ENCODE results near the gene PPP5C.

PPP5C gene

GRCh38 chr19:46330319-46330918 lies 16.5 kb upstream of the PPP5C start:
- no peak for TF ChIP-seq CTCF (IDR thresholded peaks at IDR 0.05; ENCODE audit: low read depth, low read length, missing control alignments)
- DNase-seq (ENCODE audit: low read depth), result no peak
- H3K4me3 ChIP-seq (ENCODE audit: low read depth, low read length), result no peak overlapping the region

GRCh38 chr19:46337487-46337886 lies 9.4 kb upstream of the PPP5C start:
- TF ChIP-seq CTCF (IDR thresholded peaks at IDR 0.05; ENCODE audit: low read depth, low read length, missing control alignments), result no peak
- H3K4me3 ChIP-seq (ENCODE audit: low read depth, low read length), result no peak overlapping the region
- DNase-seq (ENCODE audit: low read depth), result no peak

DNA sequence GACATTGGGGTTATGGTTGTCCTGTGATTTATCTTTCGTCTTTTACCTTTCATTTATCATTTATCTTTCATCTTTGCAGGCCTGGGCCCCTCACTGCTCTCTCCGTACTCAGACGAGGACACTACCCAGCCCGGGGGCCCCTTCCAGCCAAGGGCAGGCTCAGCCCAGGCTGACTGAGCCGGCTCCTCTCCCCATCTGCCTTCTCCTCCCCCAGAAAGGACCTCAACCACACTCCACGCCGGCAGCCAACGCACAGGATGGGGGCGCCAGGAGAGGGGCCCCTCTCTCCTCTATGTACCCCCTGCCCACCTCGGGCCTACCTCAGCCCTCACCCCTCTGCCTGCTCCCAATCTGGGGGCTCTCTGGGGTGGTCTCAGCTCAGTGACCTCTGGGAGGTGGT lies 7.4 kb upstream of the PPP5C start:
- H3K4me3 ChIP-seq (ENCODE audit: low read depth, low read length), result no peak overlapping the region
- TF ChIP-seq CTCF (IDR thresholded peaks at IDR 0.05; ENCODE audit: low read depth, low read length, missing control alignments), result no peak
- no peak for DNase-seq (ENCODE audit: low read depth)

DNA sequence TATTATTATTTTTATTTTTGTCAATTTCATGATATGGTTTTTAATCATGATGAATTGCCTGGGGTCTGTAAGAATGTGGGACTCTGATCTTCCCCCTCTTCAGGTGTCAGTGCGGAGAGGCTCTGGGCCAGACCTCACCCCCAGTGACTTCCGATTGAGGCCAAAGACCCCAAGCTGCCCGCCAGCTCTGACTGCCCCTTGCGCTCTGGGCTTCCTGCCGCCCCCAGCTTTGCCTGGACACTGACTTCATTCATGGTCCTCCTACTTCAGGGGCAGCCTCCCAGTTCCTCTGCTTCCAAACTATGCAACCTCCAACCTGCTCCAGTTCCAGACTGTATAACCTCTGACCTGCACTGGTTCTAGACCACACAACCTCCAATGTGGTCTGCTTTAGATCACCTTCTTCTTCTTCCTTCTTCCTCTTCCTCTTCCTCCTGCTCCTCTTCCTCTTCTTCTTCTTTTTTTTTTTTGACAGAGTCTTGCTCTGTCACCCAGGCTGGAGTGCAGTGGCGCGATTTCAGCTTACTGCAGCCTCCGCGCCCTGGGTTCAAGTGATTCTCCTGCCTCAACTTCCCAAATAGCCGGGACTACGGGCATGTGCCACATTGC lies 6.7 kb upstream of the PPP5C start:
- DNase-seq (ENCODE audit: low read depth), result no peak
- no peak overlapping the region for H3K4me3 ChIP-seq (ENCODE audit: low read depth, low read length)
- TF ChIP-seq CTCF (IDR thresholded peaks at IDR 0.05; ENCODE audit: low read depth, low read length, missing control alignments), result no peak

DNA sequence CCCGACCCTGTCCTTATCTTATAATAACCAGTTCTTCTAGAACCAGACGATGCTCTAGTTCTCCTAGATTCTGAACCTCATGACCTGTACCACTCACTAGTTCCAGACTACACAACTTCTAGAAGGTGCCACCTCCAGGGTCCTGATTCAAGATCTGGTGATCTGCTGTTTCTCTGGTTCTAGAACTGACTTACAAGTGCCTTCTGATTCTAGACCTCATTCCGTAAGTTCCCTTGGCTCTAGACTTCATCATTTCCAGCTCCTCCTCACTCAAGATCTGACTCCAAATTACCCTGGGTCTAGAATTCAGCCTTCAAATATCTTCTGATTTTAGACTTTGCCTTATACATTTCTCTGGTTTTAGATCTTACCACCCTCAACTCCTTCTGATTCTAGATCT lies 5.0 kb upstream of the PPP5C start:
- H3K4me3 ChIP-seq (ENCODE audit: low read depth, low read length), result no peak overlapping the region
- TF ChIP-seq CTCF (IDR thresholded peaks at IDR 0.05; ENCODE audit: low read depth, low read length, missing control alignments), result no peak
- DNase-seq (ENCODE audit: low read depth), result no peak

DNA sequence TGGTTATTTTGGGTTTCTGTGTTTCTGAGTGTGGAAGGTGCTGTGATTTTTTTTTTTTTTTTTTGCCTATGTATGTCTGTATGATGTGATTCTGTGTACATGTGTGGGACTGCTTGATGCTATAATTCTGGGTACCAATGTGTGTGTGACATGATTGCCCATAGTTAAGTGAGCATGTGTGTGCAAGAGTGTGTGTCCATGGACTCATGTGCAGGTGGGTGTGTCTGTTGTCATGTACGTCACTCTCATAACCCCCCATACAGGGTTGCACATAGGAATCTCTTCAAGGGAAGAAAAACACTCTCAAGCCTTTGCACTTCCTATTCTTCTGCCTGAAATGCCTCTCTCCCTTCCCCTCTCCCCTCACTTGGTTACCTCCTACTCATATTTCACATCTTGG lies 2.5 kb upstream of the PPP5C start:
- no peak for DNase-seq (ENCODE audit: low read depth)
- H3K4me3 ChIP-seq (ENCODE audit: low read depth, low read length), result no peak overlapping the region
- TF ChIP-seq CTCF (IDR thresholded peaks at IDR 0.05; ENCODE audit: low read depth, low read length, missing control alignments), result no peak

DNA sequence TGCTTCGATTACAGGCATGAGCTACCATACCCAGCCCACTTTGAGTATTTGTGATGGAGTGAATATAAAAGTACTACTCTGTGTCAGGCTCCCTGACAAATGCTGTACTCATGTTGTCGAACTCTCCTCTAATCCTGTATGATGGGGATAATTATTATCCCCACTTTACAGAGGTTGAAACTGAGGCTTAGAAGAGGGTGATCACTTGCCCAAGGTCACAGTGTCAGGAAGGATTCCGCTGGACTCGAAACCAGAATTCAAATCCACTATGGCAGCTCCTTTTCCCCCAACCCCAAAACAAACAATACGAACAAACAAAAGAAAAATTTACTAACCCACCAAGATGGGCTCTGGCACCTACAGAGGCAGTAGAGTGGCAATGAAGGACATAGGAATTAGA lies 1.7 kb upstream of the PPP5C start:
- no peak for DNase-seq (ENCODE audit: low read depth)
- no peak for TF ChIP-seq CTCF (IDR thresholded peaks at IDR 0.05; ENCODE audit: low read depth, low read length, missing control alignments)
- H3K4me3 ChIP-seq (ENCODE audit: low read depth, low read length), result no peak overlapping the region
